ENCODE results near the gene ARL14EP.

DNA sequence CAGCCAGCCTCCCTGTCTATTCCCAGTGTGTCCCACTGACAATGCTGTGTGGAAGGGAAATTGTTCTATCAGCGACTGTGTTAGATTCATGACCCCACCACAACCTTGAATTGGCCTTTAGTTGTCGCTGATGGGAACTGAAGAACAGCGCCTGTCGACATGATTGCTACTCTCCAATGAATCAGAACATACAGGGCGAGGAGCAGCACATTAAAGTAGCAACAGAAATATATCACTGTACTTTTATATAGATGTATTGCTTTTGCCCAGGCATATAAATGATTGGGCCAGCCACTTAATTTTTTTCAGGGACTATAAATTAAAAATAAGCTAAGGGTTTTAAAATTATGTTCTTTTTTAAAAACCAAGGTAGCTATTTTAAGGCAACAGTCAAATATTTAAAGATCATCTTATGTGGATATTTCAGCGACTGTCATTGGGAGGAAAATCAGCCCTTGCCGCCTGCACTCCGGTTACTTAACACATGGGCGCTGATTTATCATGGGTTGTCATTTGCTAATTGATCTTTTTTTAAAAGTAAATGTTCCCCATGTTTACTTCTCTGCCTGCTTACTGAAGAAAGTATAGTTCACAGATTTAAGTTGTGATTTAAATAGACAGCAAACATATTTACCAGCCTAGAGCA lies 42.1 kb downstream of the ARL14EP start:
- TF ChIP-seq, protein P1, sequence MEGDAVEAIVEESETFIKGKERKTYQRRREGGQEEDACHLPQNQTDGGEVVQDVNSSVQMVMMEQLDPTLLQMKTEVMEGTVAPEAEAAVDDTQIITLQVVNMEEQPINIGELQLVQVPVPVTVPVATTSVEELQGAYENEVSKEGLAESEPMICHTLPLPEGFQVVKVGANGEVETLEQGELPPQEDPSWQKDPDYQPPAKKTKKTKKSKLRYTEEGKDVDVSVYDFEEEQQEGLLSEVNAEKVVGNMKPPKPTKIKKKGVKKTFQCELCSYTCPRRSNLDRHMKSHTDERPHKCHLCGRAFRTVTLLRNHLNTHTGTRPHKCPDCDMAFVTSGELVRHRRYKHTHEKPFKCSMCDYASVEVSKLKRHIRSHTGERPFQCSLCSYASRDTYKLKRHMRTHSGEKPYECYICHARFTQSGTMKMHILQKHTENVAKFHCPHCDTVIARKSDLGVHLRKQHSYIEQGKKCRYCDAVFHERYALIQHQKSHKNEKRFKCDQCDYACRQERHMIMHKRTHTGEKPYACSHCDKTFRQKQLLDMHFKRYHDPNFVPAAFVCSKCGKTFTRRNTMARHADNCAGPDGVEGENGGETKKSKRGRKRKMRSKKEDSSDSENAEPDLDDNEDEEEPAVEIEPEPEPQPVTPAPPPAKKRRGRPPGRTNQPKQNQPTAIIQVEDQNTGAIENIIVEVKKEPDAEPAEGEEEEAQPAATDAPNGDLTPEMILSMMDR (IDR thresholded peaks at IDR 0.05), result no peak
- TF ChIP-seq POLR2A (IDR thresholded peaks at IDR 0.05), result no peak
